GM12872 (cell line): ENCODE results near the gene LCE1D.

Experiments
- TF ChIP-seq, protein P1 (sequence below): IDR thresholded peaks from 3 replicates; pipeline ENCODE4 v1.5.1; 2011; ENCODE audit warnings: low read depth, mild to moderate bottlenecking, low read length, moderate library complexity; ENCODE audit not compliant: insufficient read depth

LCE1D gene

DNA sequence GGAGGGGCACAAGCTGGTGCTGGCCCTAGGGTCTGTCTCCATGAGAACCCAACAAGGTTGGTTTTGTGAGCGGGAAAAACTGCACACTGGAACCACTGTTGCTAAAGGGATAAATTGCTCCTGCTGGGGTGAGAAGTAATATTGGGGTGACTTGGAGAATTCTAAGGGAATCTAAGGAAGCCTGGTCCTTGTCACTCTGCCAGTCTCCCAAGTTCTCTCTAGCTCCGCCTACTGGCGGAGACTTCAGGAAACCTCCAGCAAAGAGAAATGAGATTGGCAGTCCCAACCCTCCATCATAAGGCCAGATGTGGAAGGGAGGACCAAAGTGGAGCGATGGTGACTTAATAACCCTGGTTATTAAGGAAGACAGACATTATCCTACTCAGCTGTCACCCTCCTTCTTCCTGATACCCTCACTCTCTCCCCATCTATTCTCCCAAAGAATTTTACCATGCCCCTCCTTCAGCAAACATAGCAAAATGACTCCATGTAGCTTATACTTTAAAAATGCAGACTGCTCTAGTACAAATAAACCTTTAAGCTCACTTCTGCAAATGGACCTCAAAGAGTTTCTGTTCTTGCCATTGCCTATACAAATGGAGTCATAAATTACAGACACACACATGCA lies 18.9 kb upstream of the LCE1D start:
- TF ChIP-seq, protein P1, sequence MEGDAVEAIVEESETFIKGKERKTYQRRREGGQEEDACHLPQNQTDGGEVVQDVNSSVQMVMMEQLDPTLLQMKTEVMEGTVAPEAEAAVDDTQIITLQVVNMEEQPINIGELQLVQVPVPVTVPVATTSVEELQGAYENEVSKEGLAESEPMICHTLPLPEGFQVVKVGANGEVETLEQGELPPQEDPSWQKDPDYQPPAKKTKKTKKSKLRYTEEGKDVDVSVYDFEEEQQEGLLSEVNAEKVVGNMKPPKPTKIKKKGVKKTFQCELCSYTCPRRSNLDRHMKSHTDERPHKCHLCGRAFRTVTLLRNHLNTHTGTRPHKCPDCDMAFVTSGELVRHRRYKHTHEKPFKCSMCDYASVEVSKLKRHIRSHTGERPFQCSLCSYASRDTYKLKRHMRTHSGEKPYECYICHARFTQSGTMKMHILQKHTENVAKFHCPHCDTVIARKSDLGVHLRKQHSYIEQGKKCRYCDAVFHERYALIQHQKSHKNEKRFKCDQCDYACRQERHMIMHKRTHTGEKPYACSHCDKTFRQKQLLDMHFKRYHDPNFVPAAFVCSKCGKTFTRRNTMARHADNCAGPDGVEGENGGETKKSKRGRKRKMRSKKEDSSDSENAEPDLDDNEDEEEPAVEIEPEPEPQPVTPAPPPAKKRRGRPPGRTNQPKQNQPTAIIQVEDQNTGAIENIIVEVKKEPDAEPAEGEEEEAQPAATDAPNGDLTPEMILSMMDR, result peak; percentile 79

DNA sequence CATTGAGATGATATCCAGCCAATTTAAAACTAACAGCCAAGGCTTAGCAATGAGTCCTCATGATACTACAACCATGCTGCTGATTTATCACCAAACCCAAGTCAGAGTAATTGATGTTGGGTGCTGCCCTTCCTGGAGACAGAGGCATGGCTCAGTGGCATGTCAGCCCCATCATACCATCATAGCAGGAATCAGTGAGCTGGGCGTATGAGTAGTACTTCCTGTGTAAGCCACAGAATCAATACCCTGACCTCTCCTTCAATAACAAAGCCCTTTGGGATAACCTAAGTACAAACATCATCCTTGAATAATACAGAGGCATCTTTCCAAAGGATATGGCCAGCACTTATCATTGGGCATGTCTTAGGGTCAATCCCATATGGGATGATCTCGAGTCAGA lies 13.4 kb upstream of the LCE1D start:
- TF ChIP-seq, protein P1, result no peak

DNA sequence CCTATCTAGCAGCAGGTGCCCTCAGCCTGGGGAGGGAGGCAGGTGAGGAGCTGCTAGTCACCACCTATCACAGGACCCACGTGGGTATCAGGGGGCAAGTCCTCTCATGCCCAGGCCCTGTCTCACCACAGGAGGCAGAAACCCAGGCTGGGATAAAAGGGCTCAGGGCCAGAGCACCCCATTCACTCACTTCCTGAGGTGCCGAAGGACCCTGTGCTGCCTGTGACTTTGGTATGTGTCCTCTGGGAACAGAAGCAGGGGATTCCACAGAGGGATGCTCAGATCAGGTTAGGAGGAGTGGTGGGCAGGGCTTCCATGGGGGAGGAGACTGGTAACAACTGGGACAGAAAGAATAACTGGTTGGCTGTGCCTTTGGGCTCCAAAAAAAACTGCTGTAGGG lies 10.4 kb upstream of the LCE1D start, which contains the start of gene LCE1E:
Gene LCE1E (plus strand): TSS at position 181 of the 400 bp plus-strand sequence. CDS start 1,043 bp downstream, outside the sequence.
- TF ChIP-seq, protein P1, result no peak

DNA sequence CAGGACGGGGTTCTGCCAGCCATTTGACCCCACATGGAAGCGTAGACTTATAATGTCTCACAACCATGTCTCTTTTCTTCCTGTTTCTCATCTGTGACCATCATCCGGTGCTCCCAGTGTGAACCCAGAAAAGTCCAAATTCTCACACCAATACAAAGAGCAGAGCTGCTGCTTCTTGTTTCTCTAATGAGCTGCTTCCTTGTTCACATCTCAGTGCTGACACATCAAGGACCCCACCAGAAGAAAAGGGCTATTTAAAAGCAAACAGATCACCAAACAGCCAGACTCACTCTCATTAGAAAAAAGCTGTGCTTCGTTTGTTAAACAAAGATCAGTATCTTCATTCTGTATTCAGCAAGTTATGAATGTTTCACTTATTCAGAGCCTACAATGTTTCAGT lies 835 bp upstream of the LCE1D start:
- TF ChIP-seq, protein P1, result no peak

DNA sequence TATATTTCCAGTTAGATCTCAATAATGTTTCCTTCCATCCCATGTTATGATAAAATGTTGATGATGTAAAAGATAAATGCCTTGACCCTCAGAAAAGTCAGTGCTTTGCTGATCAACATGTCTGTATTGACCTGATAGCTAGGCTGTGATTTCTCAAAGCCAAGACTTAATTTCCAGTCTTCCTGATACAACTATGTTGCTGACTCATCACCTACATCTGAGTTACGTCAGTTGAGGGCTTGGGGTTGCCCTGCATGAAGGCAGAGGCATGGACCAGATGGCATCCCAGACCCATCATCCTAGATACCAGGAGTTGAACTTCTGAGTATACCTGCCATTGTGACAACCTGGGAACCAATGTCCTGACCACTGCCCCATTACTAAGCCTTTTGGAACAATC lies 4.8 kb downstream of the LCE1D start:
- TF ChIP-seq, protein P1, result no peak

DNA sequence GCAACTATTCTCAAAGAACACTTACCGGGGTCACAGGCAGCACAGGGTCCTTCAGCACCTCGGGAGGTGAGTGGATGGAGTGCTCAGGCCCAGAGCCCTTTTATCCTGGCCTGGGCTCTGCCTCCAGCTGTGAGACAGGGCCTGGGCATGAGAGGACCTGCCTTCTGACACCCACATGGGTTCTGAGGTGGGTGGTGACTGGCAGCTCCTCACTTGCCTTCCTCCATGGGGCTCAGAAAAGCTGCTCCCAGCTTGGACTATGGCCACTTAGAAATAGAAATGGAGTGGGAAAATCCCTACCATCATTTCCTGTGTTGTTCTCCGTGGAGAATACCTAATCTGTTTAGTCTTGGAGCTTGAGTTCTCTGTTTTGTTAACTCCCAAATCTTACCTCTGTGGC lies 10.1 kb downstream of the LCE1D start, which contains the start of gene LCE1C:
Gene LCE1C (minus strand): TSS at position 76 of the 400 bp plus-strand sequence. CDS start 1,173 bp downstream, outside the sequence.
- TF ChIP-seq, protein P1, result no peak

DNA sequence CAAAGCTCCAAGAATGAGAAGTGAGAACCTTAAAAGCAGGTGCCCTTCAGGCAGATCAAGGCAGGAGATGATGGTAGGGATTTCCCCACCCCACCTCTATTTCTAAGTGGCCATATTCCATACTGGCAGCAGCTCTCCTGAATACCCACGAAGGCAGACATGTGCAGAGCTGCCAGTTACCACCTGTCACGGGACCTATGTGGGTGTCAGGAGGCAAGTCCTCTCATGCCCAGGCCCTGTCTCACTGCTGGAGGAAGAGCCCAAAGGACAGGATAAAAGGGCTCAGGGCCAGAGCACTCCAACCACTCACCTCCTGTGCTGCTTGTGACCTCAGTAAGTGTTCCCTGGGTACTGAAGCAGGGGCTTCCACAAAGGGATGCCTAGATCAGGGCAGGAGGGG lies 14.5 kb downstream of the LCE1D start:
- TF ChIP-seq, protein P1, result no peak

DNA sequence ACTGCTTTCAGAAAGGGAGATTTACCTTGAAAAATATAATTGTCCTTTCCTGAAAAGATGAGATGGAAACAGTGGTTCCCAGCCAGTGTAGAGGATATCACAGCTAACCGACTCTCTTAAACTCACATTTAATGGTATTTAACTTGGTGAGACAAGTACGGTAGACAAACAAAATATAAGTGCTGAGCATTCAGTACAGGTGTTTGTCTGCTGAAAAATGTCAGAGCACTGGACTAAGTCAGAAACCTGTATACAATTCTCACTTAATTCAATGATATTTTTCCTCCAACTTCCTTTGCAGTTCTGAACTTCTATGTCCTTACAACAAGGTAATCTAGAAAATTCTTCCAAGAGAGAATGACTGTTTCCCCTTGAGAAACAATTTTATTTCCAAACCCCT lies 15.2 kb downstream of the LCE1D start, which contains the start of gene LCE1B:
Gene LCE1B (plus strand): TSS at position 301 of the 400 bp plus-strand sequence. CDS start 476 bp downstream, outside the sequence.
- TF ChIP-seq, protein P1, result no peak
